ENCODE data around the gene WSCD1.

DNA sequence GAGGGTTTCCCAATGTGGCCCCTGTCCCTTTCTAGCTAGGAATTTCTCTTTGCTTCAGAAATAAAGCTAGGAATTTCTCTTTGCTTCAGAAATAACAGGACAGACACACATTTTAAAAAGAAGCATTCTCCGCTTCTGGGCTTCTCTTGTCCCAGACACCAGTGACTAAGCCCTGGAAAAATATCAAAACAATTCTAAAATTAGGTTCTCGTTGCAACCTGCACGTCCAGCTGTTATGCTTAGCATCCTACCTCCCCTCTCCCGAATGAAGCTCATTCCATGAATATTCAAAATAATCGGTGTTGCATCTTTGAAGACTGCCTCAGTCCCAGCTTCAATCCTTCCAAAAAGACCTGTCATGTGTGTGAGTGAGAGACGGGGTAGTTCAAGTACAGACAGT, 45.6 kb upstream of the WSCD1 start:
- TF ChIP-seq, protein P1, sequence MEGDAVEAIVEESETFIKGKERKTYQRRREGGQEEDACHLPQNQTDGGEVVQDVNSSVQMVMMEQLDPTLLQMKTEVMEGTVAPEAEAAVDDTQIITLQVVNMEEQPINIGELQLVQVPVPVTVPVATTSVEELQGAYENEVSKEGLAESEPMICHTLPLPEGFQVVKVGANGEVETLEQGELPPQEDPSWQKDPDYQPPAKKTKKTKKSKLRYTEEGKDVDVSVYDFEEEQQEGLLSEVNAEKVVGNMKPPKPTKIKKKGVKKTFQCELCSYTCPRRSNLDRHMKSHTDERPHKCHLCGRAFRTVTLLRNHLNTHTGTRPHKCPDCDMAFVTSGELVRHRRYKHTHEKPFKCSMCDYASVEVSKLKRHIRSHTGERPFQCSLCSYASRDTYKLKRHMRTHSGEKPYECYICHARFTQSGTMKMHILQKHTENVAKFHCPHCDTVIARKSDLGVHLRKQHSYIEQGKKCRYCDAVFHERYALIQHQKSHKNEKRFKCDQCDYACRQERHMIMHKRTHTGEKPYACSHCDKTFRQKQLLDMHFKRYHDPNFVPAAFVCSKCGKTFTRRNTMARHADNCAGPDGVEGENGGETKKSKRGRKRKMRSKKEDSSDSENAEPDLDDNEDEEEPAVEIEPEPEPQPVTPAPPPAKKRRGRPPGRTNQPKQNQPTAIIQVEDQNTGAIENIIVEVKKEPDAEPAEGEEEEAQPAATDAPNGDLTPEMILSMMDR (IDR thresholded peaks at IDR 0.05; ENCODE audit: low read depth, low read length, poor library complexity, severe bottlenecking): no peak
- no peak for TF ChIP-seq EZH2phosphoT487 (IDR thresholded peaks at IDR 0.05; ENCODE audit: borderline replicate concordance, low read length)

Measured in DOHH2 (cell line).